Measurements from ENCODE around the gene ATXN2. TPM values are rescaled to one million over a fixed set of nuclear protein-coding genes. Genes with fewer than 3 reads are reported as not detected.

Gene ATXN2, protein sequence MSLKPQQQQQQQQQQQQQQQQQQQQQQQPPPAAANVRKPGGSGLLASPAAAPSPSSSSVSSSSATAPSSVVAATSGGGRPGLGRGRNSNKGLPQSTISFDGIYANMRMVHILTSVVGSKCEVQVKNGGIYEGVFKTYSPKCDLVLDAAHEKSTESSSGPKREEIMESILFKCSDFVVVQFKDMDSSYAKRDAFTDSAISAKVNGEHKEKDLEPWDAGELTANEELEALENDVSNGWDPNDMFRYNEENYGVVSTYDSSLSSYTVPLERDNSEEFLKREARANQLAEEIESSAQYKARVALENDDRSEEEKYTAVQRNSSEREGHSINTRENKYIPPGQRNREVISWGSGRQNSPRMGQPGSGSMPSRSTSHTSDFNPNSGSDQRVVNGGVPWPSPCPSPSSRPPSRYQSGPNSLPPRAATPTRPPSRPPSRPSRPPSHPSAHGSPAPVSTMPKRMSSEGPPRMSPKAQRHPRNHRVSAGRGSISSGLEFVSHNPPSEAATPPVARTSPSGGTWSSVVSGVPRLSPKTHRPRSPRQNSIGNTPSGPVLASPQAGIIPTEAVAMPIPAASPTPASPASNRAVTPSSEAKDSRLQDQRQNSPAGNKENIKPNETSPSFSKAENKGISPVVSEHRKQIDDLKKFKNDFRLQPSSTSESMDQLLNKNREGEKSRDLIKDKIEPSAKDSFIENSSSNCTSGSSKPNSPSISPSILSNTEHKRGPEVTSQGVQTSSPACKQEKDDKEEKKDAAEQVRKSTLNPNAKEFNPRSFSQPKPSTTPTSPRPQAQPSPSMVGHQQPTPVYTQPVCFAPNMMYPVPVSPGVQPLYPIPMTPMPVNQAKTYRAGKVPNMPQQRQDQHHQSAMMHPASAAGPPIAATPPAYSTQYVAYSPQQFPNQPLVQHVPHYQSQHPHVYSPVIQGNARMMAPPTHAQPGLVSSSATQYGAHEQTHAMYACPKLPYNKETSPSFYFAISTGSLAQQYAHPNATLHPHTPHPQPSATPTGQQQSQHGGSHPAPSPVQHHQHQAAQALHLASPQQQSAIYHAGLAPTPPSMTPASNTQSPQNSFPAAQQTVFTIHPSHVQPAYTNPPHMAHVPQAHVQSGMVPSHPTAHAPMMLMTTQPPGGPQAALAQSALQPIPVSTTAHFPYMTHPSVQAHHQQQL
- 37.8 to 48.6 TPM (median 41.4 TPM) in 5 replicates for total RNA-seq (2022; extraction: Qiagen RNA extraction; ENCODE audit: low read depth)

GRCh38 chr12:111598637-111599452 is at the start of gene ATXN2:
ATXN2 (minus strand) TSS chr12:111599315; CDS start chr12:111599034, 281 bp downstream.

DNA sequence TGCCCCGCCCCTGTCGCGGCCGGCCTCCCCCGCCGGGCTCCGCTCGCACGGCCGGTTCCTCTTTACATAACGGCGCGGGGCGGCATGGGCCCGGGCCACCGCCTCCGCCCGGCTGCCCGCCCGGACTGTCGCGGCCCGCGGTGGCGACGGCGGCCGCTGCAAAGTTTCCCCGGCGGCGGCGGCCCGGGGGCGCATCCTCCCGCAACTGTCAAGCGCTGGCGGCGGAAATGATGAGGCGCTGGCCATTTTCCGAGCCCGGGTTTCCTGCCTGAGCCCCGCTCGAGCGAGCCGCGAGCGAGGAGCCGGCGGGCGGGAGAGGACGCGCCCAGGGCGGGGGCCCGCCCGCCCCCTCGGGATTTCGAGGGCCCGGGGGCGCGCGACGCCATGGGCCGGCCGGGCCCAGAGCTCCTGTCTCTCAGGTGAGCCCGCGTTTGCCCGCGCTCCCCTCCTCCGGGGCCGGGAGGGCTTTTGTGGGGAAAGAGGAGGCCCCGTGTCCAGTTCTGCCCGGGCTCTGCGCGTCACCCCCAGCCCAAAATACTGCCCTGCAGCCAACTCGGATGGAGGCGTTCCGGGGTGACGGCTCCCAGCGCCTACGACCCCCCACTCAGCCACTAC is 193.1 kb downstream of the ATXN2 start, which contains the start of gene SH2B3:
TSS of gene SH2B3 (plus strand) at position 65 of the 615 bp plus-strand sequence. CDS start 12,223 bp downstream, outside the sequence.

Other genes starting within 250 kb of the ATXN2 start
- gene PHETA1, start 230.2 kb downstream of the ATXN2 start, total RNA-seq (2022; extraction: Qiagen RNA extraction; ENCODE audit: low read depth), result 5.8 to 8.9 TPM (median 7.8 TPM) in 5 replicates
- gene SH2B3, start 193.4 kb downstream of the ATXN2 start, total RNA-seq (2022; extraction: Qiagen RNA extraction; ENCODE audit: low read depth), result 6.4 to 8.1 TPM (median 6.7 TPM) in 5 replicates
- gene BRAP, start 86.6 kb upstream of the ATXN2 start, total RNA-seq (2022; extraction: Qiagen RNA extraction; ENCODE audit: low read depth), result 13.4 to 14.3 TPM (median 13.7 TPM) in 5 replicates
- gene ACAD10, start 86.7 kb upstream of the ATXN2 start, total RNA-seq (2022; extraction: Qiagen RNA extraction; ENCODE audit: low read depth), result 9.0 to 12.6 TPM (median 11.2 TPM) in 5 replicates
- 72.5 to 94.0 TPM (median 90.8 TPM) in 5 replicates for gene ALDH2, start 167.6 kb upstream of the ATXN2 start, total RNA-seq (2022; extraction: Qiagen RNA extraction; ENCODE audit: low read depth)
- 52.6 to 63.1 TPM (median 57.8 TPM) in 5 replicates for gene MAPKAPK5, start 242.9 kb upstream of the ATXN2 start, total RNA-seq (2022; extraction: Qiagen RNA extraction; ENCODE audit: low read depth)